ENCODE measurements around the gene MUC7.
A peak's percentile ranks its signal among the peaks of the same experiment; 100 is the strongest.
"Not testable (repeated sequence)": the region's sequence is repeated elsewhere in the genome, so short reads cannot be mapped to it uniquely, and the experiment has no call there.

MUC7 gene

GRCh38 chr4:70471897-70472296, at the start of gene MUC7:
MUC7 (plus strand) TSS chr4:70472197; CDS start chr4:70474022, 1,825 bp downstream.
- no peak for DNase-seq

- no peak for DNase-seq
Observed at GRCh38 chr4:70425306-70425705, 46.7 kb upstream of the MUC7 start.

GRCh38 chr4:70426789-70427188, 45.2 kb upstream of the MUC7 start:
- DNase-seq, result no peak

- no peak for DNase-seq
Observed at GRCh38 chr4:70437197-70437596, 34.8 kb upstream of the MUC7 start.

GRCh38 chr4:70442474-70442873, 29.5 kb upstream of the MUC7 start:
- no peak for DNase-seq

GRCh38 chr4:70443329-70443728, 28.7 kb upstream of the MUC7 start:
- DNase-seq, result no peak

GRCh38 chr4:70449220-70449619, 22.8 kb upstream of the MUC7 start:
- no peak for DNase-seq

GRCh38 chr4:70452946-70453345, 19.1 kb upstream of the MUC7 start:
- no peak for DNase-seq

- DNase-seq, result no peak
Observed at GRCh38 chr4:70463335-70463734, 8.7 kb upstream of the MUC7 start.

GRCh38 chr4:70473679-70474078, 1.7 kb downstream of the MUC7 start:
- no peak for DNase-seq

- DNase-seq, result no peak
Observed at GRCh38 chr4:70488748-70489147, 16.8 kb downstream of the MUC7 start.

GRCh38 chr4:70496231-70496630, 24.2 kb downstream of the MUC7 start:
- no peak for DNase-seq

GRCh38 chr4:70501838-70502237, 29.8 kb downstream of the MUC7 start:
- not testable (repeated sequence) for DNase-seq

GRCh38 chr4:70504733-70505132, 32.7 kb downstream of the MUC7 start:
- no peak for DNase-seq

GRCh38 chr4:70505151-70505748, 33.3 kb downstream of the MUC7 start:
- peak; percentile 17 to 43 for DNase-seq

GRCh38 chr4:70508801-70509200, 36.8 kb downstream of the MUC7 start:
- no peak for DNase-seq

- DNase-seq, result no peak
Observed at GRCh38 chr4:70511365-70511764, 39.4 kb downstream of the MUC7 start.

GRCh38 chr4:70515367-70516250, 43.6 kb downstream of the MUC7 start:
- no peak for DNase-seq

GRCh38 chr4:70518269-70518668, 46.3 kb downstream of the MUC7 start, which contains the start of gene AMTN:
AMTN (plus strand) TSS chr4:70518569; CDS start chr4:70518778, 209 bp downstream.
- no peak for DNase-seq

GRCh38 chr4:70518716-70519115, 46.7 kb downstream of the MUC7 start:
- no peak for DNase-seq

GRCh38 chr4:70522626-70523025, 50.6 kb downstream of the MUC7 start:
- no peak for DNase-seq

- no peak for DNase-seq
Observed at GRCh38 chr4:70530997-70531396, 59.0 kb downstream of the MUC7 start.

GRCh38 chr4:70531981-70532380, 60.0 kb downstream of the MUC7 start:
- no peak for DNase-seq
